Measurements from ENCODE around the gene PKNOX2. TPM values are rescaled to one million over a fixed set of nuclear protein-coding genes. Genes with fewer than 3 reads are reported as not detected.

PKNOX2 gene
- total and polyA plus RNA-seq, 2 of the 4 experiments (the other 2 are of a cell fraction), result 0.72 to 2.3 TPM

- dilution Hi-C loops (cut with HindIII; ENCODE audit: low sequenced_read_pairs, unreplicated experiment), result no loop called here
- no peak overlapping the region for H3K4ac ChIP-seq (ENCODE audit: low read depth, low read length)
Measured at GRCh38 chr11:125233116-125233515, 68.6 kb downstream of the PKNOX2 start.

More at GRCh38 chr11:125233116-125233515, 68.6 kb downstream of the PKNOX2 start:
- Histone ChIP-seq H2BK120ac (ENCODE audit: low read depth, low read length) (no peak overlapping the region), H2BK5ac (ENCODE audit: low read depth, low read length, poor library complexity, severe bottlenecking) (no peak overlapping the region), H3K9ac (ENCODE audit: low read depth, low read length) (no peak overlapping the region), H3K23ac (ENCODE audit: low read depth, low read length) (no peak overlapping the region), H3K9me1 (ENCODE audit: insufficient read depth, low read length) (no peaks in the 10 kb centered on the region), H3K36me3 (ENCODE audit: control insufficient read depth, insufficient read depth, low read length) (no peaks in the 10 kb centered on the region), H2BK15ac (ENCODE audit: low read depth, low read length) (no peak overlapping the region), H4K8ac (ENCODE audit: low read depth in 2 of 2, low read length in 2 of 2) (no peak overlapping the region), H2AFZ (replicated peaks; ENCODE audit: low read length, poor library complexity) (no peak overlapping the region), H3K4me2 (ENCODE audit: low read depth, low read length) (no peak overlapping the region), H4K91ac (ENCODE audit: insufficient read depth, low read depth, low read length) (no peak overlapping the region), H2BK20ac (ENCODE audit: low read depth, low read length) (no peak overlapping the region), H4K20me1 (ENCODE audit: insufficient read depth, low read length) (no peaks in the 10 kb centered on the region), H3K79me1 (ENCODE audit: low read depth in 1 of 2, low read length in 2 of 2) (no peaks in the 10 kb centered on the region), H3K9me3 (ENCODE audit: control insufficient read depth, insufficient read depth, low read length) (peaks cover 4% of the 10 kb centered on the region), H3K18ac (ENCODE audit: low read depth, low read length) (no peak overlapping the region), H3K4me3 (ENCODE audit: insufficient read depth, low read depth, low read length) (no peak overlapping the region), H2AK9ac (replicated peaks; ENCODE audit: low read depth, low read length, poor library complexity) (no peak overlapping the region), H4K5ac (ENCODE audit: low read depth, low read length) (no peak overlapping the region), H3K4me1 (ENCODE audit: control insufficient read depth, insufficient read depth, low read length) (no peaks in the 10 kb centered on the region), H2AK5ac (ENCODE audit: low read depth, low read length) (no peak overlapping the region), H3K27ac (ENCODE audit: insufficient read depth, low read length) (no peak overlapping the region), H3K56ac (ENCODE audit: extremely low read depth, insufficient read depth, low read length) (no peak overlapping the region), H3K14ac (replicated peaks; ENCODE audit: low read depth, low read length) (no peak overlapping the region), H3K27me3 (ENCODE audit: control insufficient read depth, insufficient read depth, low read length) (peaks cover 3% of the 10 kb centered on the region)
- no CpG with 5 or more reads among the region's 1 CpG for WGBS, 2 experiments (ENCODE audit: extremely low coverage in 2 of 2, insufficient read length in 1 of 2)
- POLR2A ChIA-PET (ENCODE audit: unreplicated experiment), result no interaction called here
- TF ChIP-seq RFX5 (IDR thresholded peaks at IDR 0.05; ENCODE audit: low read depth, low read length), result no peak
- TF ChIP-seq USF2 (IDR thresholded peaks at IDR 0.05; ENCODE audit: low read depth, low read length), result no peak
- no peak for TF ChIP-seq CTCF (conservative IDR thresholded peaks at IDR 0.05; ENCODE audit: low read depth, low read length)
- no peak for TF ChIP-seq CEBPB (IDR thresholded peaks at IDR 0.05; ENCODE audit: low read depth, low read length)
- no peak for TF ChIP-seq BHLHE40 (IDR thresholded peaks at IDR 0.05; ENCODE audit: low read depth, low read length)
- TF ChIP-seq CHD1 (IDR thresholded peaks at IDR 0.05; ENCODE audit: low read depth, low read length), result no peak
- TF ChIP-seq FOS (IDR thresholded peaks at IDR 0.05; ENCODE audit: low read depth, low read length), result no peak
- TF ChIP-seq RAD21 (IDR thresholded peaks at IDR 0.05; ENCODE audit: low read length), result no peak
- TF ChIP-seq POLR2A (IDR thresholded peaks at IDR 0.05; ENCODE audit: low read depth, low read length), result no peak
- no peak for TF ChIP-seq ELK1 (IDR thresholded peaks at IDR 0.05; ENCODE audit: borderline replicate concordance, low read depth, low read length)
- no peak for TF ChIP-seq NFE2L2 (IDR thresholded peaks at IDR 0.05; ENCODE audit: low read depth, low read length)
- no peak for TF ChIP-seq RCOR1 (IDR thresholded peaks at IDR 0.05; ENCODE audit: insufficient replicate concordance, low read length)
- no peak for TF ChIP-seq MXI1 (IDR thresholded peaks at IDR 0.05; ENCODE audit: borderline replicate concordance, low read depth, low read length)
- no peak for TF ChIP-seq MAFK (IDR thresholded peaks at IDR 0.05; ENCODE audit: low read depth, low read length)
- no peak for TF ChIP-seq SMC3 (IDR thresholded peaks at IDR 0.05; ENCODE audit: low read depth, low read length)
- no peak for TF ChIP-seq MAZ (IDR thresholded peaks at IDR 0.05; ENCODE audit: borderline replicate concordance, low read depth, low read length)
- ATAC-seq (ENCODE audit: low read depth) (no peak), DNase-seq (no peak)
- no TSS peak for BruUV-seq (replicated peaks)
- CTCF ChIA-PET, result no interaction called here
- intact Hi-C loops (cut with micrococcal nuclease) (no loop called here), in situ Hi-C loops (cut with MboI; ENCODE audit: low sequenced_read_pairs) (no loop called here)

All from IMR-90 (cell line).